ENCODE measurements around the gene STX10. TPM values are rescaled to one million over a fixed set of nuclear protein-coding genes. Genes with fewer than 3 reads are reported as not detected.

STX10 gene
- total and polyA plus RNA-seq, 9 of the 15 experiments (the other 6 are each of a cell fraction or from before 2014, with no cell fraction given), result 0.51 to 66.3 (median 31.0) TPM

DNA sequence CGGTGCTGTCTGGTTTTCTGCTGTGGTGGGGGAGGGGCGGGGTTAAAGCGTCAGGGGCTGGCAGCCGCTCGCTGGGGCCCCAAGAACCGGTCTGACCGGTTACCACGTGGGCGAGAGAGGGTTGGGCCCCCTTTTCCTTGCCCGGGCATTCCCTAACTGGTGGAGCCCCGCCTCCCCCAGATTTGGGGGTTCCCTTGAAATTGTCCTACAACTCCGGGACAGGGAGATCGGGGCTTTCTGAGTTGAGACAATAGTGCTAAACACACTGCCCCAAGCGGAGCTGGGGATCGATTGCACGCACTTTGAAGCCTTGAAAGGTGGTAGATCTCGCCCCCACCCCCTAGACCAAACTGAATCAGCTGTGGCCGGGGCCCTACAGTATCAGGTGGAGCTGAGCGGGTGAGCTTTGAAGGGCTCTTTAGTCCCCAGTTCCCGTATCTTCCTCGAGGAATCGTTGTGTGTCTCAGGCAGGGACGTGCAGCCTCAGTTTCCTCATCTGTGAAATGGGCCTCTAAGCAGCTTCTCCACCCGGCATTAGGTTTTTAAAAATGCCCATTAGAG lies 4.8 kb upstream of the STX10 start (continued):
- TF ChIP-seq U2AF2 (optimal IDR thresholded peaks at IDR 0.05; ENCODE audit: low read depth, low read length), result no peak
- no peak for TF ChIP-seq ETV1 (tag; conservative IDR thresholded peaks at IDR 0.05; ENCODE audit: low read depth)
- TF ChIP-seq, protein P1, sequence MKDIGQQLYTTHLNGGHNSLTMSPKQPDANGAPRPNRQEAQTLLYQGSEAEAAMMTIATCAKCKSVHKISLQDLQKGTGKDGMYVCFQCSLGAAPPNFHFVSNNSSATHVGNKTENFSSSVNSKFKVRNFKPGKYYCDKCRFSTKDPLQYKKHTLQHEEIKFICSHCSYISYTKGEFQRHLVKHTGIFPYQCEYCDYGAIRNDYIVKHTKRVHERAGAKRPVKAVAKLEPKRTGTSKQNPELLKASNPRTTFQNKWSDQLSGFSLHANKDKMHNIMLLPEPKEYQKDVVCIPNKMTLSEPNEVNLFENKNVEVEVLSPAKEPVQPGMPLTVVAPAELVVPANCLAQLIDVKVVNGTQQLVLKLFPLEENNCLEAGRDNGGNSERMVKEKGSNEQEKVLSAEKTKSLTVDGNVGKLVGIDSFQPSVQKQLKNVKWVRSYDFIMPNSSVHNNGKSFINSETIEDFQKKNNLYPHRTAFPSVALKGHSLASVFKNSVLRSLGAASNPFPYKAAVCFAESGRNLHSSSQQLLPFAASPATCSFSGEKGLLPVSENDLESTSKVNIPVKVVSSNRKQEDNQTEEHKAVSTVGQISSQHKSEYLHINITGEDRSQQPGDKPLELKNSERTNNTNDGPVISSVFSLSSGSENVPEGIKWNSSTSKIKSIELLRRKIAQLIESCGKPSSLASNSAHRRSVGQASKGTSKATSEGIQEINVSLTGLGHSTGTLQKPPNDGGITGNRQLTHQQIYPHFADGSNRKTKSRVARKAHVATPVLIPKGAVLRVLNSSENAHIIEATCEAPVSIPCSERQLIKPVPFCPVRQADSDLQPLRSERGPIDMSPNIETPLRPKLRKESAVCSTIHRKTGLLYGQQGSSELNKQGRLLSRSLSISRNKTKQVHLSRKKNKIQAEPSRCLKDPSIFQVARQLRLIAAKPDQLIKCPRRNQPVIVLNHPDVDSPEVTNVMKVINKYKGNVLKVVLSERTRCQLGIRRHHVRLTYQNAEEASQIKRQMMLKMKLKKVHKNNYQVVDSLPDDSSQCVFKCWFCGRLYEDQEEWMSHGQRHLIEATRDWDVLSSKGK (CRISPR knock-in tag; IDR thresholded peaks at IDR 0.05), result no peak
- TF ChIP-seq RBM14 (IDR thresholded peaks at IDR 0.05; ENCODE audit: borderline replicate concordance, insufficient read depth, low read depth, low read length), result no peak
- TF ChIP-seq, protein P2, sequence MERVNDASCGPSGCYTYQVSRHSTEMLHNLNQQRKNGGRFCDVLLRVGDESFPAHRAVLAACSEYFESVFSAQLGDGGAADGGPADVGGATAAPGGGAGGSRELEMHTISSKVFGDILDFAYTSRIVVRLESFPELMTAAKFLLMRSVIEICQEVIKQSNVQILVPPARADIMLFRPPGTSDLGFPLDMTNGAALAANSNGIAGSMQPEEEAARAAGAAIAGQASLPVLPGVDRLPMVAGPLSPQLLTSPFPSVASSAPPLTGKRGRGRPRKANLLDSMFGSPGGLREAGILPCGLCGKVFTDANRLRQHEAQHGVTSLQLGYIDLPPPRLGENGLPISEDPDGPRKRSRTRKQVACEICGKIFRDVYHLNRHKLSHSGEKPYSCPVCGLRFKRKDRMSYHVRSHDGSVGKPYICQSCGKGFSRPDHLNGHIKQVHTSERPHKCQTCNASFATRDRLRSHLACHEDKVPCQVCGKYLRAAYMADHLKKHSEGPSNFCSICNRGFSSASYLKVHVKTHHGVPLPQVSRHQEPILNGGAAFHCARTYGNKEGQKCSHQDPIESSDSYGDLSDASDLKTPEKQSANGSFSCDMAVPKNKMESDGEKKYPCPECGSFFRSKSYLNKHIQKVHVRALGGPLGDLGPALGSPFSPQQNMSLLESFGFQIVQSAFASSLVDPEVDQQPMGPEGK (CRISPR knock-in tag; IDR thresholded peaks at IDR 0.05; ENCODE audit: borderline replicate concordance), result no peak
- TF ChIP-seq PHF21A (IDR thresholded peaks at IDR 0.05; ENCODE audit: borderline replicate concordance, low read depth), result no peak
- peak; percentile 39 for TF ChIP-seq HDAC3 (IDR thresholded peaks at IDR 0.05; ENCODE audit: borderline replicate concordance, partially characterized antibody)
- TF ChIP-seq, protein P3, sequence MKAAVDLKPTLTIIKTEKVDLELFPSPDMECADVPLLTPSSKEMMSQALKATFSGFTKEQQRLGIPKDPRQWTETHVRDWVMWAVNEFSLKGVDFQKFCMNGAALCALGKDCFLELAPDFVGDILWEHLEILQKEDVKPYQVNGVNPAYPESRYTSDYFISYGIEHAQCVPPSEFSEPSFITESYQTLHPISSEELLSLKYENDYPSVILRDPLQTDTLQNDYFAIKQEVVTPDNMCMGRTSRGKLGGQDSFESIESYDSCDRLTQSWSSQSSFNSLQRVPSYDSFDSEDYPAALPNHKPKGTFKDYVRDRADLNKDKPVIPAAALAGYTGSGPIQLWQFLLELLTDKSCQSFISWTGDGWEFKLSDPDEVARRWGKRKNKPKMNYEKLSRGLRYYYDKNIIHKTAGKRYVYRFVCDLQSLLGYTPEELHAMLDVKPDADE (conservative IDR thresholded peaks at IDR 0.05; ENCODE audit: control insufficient read depth, low read depth, low read length), result peak; percentile 89; the same call in 1 of the 2 replicates
- no peak for TF ChIP-seq MEIS2 (IDR thresholded peaks at IDR 0.05; ENCODE audit: partially characterized antibody)
- no peak for TF ChIP-seq PTTG1 (tag; IDR thresholded peaks at IDR 0.05; ENCODE audit: low read depth)
- TF ChIP-seq ZNF175 (CRISPR knock-in tag; IDR thresholded peaks at IDR 0.05; ENCODE audit: low read depth), result no peak
- TF ChIP-seq, protein P4, sequence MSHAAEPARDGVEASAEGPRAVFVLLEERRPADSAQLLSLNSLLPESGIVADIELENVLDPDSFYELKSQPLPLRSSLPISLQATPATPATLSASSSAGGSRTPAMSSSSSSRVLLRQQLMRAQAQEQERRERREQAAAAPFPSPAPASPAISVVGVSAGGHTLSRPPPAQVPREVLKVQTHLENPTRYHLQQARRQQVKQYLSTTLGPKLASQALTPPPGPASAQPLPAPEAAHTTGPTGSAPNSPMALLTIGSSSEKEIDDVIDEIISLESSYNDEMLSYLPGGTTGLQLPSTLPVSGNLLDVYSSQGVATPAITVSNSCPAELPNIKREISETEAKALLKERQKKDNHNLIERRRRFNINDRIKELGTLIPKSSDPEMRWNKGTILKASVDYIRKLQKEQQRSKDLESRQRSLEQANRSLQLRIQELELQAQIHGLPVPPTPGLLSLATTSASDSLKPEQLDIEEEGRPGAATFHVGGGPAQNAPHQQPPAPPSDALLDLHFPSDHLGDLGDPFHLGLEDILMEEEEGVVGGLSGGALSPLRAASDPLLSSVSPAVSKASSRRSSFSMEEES (CRISPR knock-in tag; IDR thresholded peaks at IDR 0.05), result no peak
- peak; percentile 92 for TF ChIP-seq FUS (optimal IDR thresholded peaks at IDR 0.05; ENCODE audit: low read depth, low read length)
- 0 out of 2 replicates have a peak, but pooled peaks have one; percentile 83 for TF ChIP-seq SP1 (CRISPR knock-in tag; IDR thresholded peaks at IDR 0.05)
- no peak for TF ChIP-seq RNF2 (IDR thresholded peaks at IDR 0.05)
- TF ChIP-seq ZNF584 (CRISPR knock-in tag; IDR thresholded peaks at IDR 0.05; ENCODE audit: low read depth), result no peak

All from K562 (cell line).